Inflammatory macrophage treated with lipopolysaccharide for 1 hour (primary cell): ENCODE data around the gene FAAP100.
"Not testable (repeated sequence)": the region's sequence is repeated elsewhere in the genome, so short reads cannot be mapped to it uniquely, and the experiment has no call there.

Experiments
- DNase-seq, 2 donors: peaks; one replicate each; pipeline ENCODE4 v3.0.0-alpha.2; 2020 to 2022

The FAAP100 gene

GRCh38 chr17:81552244-81553017, at the start of gene FAAP100:
Gene FAAP100, minus strand, starts transcription at chr17:81552353. Its CDS starts 23 bp downstream, at chr17:81552330.
- peak; percentile 76 to 87 for DNase-seq

- peak; percentile 43 to 80 for DNase-seq
These were observed 49.5 kb upstream of the FAAP100 start for GRCh38 chr17:81601525-81602120.

- DNase-seq: no peak
These were observed 47.8 kb upstream of the FAAP100 start for GRCh38 chr17:81599719-81600486.

- DNase-seq: no peak
These were observed 41.1 kb upstream of the FAAP100 start for GRCh38 chr17:81593105-81593871.

- no peak for DNase-seq
These were observed 39.8 kb upstream of the FAAP100 start for GRCh38 chr17:81591971-81592370.

GRCh38 chr17:81590121-81590520, 38.0 kb upstream of the FAAP100 start:
- no peak for DNase-seq

- DNase-seq: no peak
These were observed 37.5 kb upstream of the FAAP100 start for GRCh38 chr17:81589612-81590011.

- no peak for DNase-seq
These were observed 33.9 kb upstream of the FAAP100 start for GRCh38 chr17:81586096-81586495.

- not testable (repeated sequence) for DNase-seq
These were observed 32.6 kb upstream of the FAAP100 start for GRCh38 chr17:81584771-81585170.

GRCh38 chr17:81583589-81584342, 31.6 kb upstream of the FAAP100 start:
- DNase-seq: no peak

GRCh38 chr17:81582749-81583148, 30.6 kb upstream of the FAAP100 start:
- DNase-seq: no peak

- DNase-seq: no peak
These were observed 30.2 kb upstream of the FAAP100 start for GRCh38 chr17:81582341-81582740.

- DNase-seq: no peak
These were observed 29.6 kb upstream of the FAAP100 start for GRCh38 chr17:81581758-81582157.

- DNase-seq: no peak
These were observed 28.3 kb upstream of the FAAP100 start for GRCh38 chr17:81580481-81580880.

GRCh38 chr17:81579821-81580321, 27.7 kb upstream of the FAAP100 start:
- DNase-seq: no peak

- DNase-seq: no peak
These were observed 27.1 kb upstream of the FAAP100 start for GRCh38 chr17:81579298-81579697.

- DNase-seq: no peak
These were observed 26.5 kb upstream of the FAAP100 start for GRCh38 chr17:81578561-81579225.

- DNase-seq: no peak
These were observed 25.9 kb upstream of the FAAP100 start for GRCh38 chr17:81578038-81578441.

- peak; percentile 56 to 68 for DNase-seq
These were observed 25.3 kb upstream of the FAAP100 start for GRCh38 chr17:81577278-81578000.

GRCh38 chr17:81576621-81577277, 24.6 kb upstream of the FAAP100 start:
- DNase-seq: no peak
